ENCODE measurements around the gene ID4.
A peak's percentile ranks its signal among the peaks of the same experiment; 100 is the strongest.

ID4 gene

GRCh38 chr6:19838442-19839236, 1.5 kb downstream of the ID4 start:
- 0 out of 2 replicates have a peak, but pooled peaks have one; percentile 8 for TF ChIP-seq CTCF (IDR thresholded peaks at IDR 0.05; ENCODE audit: control insufficient read depth, extremely low read depth, insufficient read depth)

GRCh38 chr6:19839237-19839546, 2.0 kb downstream of the ID4 start:
- DNase-seq (ENCODE audit: low read depth), result no peak
- peak overlapping the region; percentile 33; the same call in 1 of the 2 replicates for H3K4me3 ChIP-seq (ENCODE audit: low read depth, low read length)
- TF ChIP-seq CTCF (IDR thresholded peaks at IDR 0.05; ENCODE audit: control insufficient read depth, extremely low read depth, insufficient read depth), result no peak

More at GRCh38 chr6:19838442-19839236, 1.5 kb downstream of the ID4 start:
- peak overlapping the region; percentile 33 for H3K4me3 ChIP-seq (ENCODE audit: low read depth, low read length)
- DNase-seq (ENCODE audit: low read depth), result no peak

GRCh38 chr6:19839788-19840187, 2.6 kb downstream of the ID4 start:
- no peak for DNase-seq (ENCODE audit: low read depth)

GRCh38 chr6:19841181-19841580, 4.0 kb downstream of the ID4 start:
- no peak for DNase-seq (ENCODE audit: low read depth)
- H3K4me3 ChIP-seq (ENCODE audit: low read depth, low read length), result no peak overlapping the region
- no peak for TF ChIP-seq CTCF (IDR thresholded peaks at IDR 0.05; ENCODE audit: control insufficient read depth, extremely low read depth, insufficient read depth)

More at GRCh38 chr6:19839788-19840187, 2.6 kb downstream of the ID4 start:
- TF ChIP-seq CTCF (IDR thresholded peaks at IDR 0.05; ENCODE audit: control insufficient read depth, extremely low read depth, insufficient read depth), result no peak
- H3K4me3 ChIP-seq (ENCODE audit: low read depth, low read length), result no peak overlapping the region

GRCh38 chr6:19842030-19842615, 5.0 kb downstream of the ID4 start:
- no peak overlapping the region for H3K4me3 ChIP-seq (ENCODE audit: low read depth, low read length)
- DNase-seq (ENCODE audit: low read depth), result no peak
- TF ChIP-seq CTCF (IDR thresholded peaks at IDR 0.05; ENCODE audit: control insufficient read depth, extremely low read depth, insufficient read depth), result no peak

GRCh38 chr6:19844689-19845088, 7.5 kb downstream of the ID4 start:
- no peak for TF ChIP-seq CTCF (IDR thresholded peaks at IDR 0.05; ENCODE audit: control insufficient read depth, extremely low read depth, insufficient read depth)
- H3K4me3 ChIP-seq (ENCODE audit: low read depth, low read length), result no peak overlapping the region
- DNase-seq (ENCODE audit: low read depth), result no peak
